A172 (cell line): ENCODE measurements around the gene RAI14. TPM values are rescaled to one million over a fixed set of nuclear protein-coding genes. Genes with fewer than 3 reads are reported as not detected.

ENCODE experiments used
- DNase-seq: peaks from one replicate; pipeline ENCODE4 v3.0.0-alpha.2; 2015; ENCODE audit warnings: low spot score
- total RNA-seq: library from RNA; depleted of rRNA; stranded (reverse); fragments of >200 nt; shearing (Covaris generic); gene quantifications from 2 replicates; pipeline ENCODE4 v1.2.3, GENCODE V29; 2014; rRNA removed

Gene RAI14
- total RNA-seq, 1 experiment from 2014 or later: 66.0 TPM

DNA sequence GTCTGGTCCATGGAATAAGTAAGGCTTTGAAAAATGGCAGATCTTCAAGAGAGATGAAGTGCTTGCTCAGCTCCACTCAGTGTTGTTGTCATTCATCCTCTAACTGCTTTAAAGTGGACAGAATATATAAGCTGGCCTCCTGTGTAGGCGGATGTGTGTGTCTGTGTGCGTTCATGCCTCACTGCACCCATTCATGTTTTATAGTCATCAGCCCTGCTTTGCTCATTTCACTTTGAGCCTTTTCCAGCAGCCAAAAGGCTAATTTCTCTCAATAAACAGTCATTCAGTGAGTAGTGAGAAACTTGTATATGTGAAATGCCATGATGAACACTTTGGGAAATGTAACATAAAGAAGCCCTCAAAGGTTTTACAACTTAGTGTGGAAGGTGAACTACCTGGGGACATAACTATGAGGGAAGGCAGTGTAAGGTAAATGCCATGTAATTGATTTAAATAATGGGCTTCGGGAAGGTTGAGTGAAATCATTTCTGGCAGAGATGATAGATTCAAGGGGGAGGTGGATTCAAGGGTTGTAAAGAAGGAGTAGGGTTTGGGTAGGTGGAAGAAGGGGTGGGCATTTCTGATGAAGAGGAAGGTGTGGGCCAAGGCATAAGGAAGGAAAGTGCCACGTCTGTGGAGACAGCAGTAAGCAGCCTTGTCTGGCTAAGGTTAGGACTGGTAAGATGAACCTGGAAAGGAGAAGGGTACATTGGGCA is 198.5 kb downstream of the RAI14 start:
- DNase-seq: no peak

DNA sequence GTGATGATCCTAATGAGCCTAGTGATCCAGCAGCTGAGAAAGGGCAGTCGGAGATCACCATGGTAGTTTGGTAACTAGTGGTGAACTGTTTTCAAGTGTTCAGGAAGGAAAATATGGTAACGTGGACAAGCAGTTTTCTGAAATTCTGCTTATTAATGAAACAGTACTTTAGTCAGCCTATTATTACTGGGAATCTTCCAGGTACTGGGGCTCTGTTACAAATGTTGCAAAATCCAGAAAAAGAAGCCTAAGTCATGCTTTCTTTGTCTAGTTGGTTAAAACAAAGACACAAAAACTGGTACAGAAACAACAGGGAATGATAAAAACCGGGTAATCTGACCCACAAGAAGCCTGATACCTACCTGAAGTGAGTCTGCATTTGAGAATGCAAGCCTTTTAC is 201.0 kb downstream of the RAI14 start:
- no peak for DNase-seq

DNA sequence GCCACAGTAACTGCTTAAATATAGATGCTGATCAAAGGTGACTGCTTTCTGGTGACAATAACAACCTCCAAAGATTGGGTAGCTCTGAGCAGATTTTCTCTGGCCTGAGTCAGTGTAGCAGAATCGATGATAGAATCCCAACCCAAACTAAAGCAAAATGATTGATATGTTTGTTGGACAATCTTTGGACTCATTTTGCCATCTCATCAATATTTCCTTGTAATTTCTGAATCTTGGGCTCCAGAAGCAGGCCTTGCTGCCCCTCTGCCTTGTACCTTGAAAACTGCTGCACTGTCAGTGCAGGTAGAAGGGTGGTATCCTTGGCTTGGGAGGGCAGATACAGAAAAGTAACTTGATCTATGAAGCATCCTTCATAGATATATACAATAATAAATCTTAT is 201.8 kb downstream of the RAI14 start:
- DNase-seq: no peak

DNA sequence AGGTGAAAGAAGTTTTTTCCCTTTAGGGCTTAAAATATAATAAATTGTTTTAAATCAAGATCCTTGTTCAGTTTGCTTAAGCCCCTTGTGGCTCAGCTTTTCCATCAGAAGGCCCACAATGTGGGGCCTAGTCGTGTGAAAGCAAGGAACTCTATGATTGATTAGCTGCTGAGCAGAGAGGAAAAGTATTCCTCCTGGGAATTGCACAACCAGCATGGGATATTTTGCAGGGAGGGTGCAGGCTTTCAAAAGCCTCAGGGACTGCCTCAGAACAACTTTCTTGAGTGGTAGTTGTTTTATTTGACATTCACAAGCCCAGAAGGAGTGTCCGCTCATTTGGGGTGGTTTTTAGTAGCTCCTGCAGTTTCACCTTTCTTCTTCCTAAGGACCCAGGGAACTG is 202.7 kb downstream of the RAI14 start:
- no peak for DNase-seq

DNA sequence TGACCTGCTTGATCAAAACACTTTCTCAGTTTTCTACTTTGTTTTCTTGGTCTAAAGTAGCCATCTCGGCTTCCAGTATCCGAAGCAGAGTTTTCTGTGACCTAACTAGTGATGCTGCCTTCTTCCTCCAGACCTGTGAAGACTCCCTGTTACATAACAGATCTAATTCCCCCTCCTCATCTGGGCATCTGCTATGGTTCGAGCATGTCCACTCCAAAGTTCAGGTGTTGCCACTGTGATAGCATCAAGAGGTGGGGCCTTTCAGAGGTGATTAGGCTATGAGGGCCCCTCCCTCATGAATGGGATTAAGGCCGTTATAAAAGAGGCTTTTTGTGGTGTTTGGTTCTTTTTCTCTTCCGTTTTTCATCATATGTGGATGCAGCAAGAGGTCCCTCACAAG is 203.1 kb downstream of the RAI14 start:
- no peak for DNase-seq

DNA sequence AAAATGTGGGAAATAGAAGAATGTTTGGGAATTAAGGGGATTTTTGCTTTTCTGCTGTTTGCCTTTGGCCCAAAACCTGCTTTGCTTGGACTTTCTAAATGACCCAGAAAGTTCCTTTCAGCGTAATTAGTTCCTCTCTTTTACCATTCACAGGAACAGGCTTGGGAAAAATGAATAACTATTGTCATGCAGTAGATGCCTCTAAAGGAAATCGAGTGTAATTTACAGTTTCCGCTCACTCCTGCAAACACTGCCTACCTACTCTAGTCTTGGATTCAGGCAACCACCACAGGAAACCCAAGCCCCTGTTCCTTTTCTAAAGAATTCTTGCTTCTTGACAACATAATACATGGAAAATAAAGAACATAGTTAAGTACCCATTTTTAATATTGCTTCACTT is 207.8 kb downstream of the RAI14 start:
- DNase-seq: no peak

DNA sequence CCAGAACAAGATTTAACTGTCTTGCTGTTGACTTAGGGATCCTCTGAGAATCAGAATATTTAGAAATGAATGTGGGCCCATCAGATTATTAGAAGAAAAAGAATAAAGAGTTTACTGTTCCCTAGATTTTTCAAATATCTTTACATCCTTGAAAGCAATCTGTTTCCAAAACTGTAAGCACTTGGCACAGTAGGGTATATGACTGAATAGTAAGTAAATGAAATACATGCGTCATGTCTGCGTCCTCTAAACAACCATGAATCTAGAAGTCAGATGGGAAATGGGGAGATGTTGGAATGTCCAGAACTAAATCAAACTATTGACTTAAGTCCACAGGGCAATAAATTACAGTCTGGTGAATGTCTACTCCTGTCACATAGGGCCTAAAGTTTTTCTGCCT is 209.0 kb downstream of the RAI14 start:
- no peak for DNase-seq

DNA sequence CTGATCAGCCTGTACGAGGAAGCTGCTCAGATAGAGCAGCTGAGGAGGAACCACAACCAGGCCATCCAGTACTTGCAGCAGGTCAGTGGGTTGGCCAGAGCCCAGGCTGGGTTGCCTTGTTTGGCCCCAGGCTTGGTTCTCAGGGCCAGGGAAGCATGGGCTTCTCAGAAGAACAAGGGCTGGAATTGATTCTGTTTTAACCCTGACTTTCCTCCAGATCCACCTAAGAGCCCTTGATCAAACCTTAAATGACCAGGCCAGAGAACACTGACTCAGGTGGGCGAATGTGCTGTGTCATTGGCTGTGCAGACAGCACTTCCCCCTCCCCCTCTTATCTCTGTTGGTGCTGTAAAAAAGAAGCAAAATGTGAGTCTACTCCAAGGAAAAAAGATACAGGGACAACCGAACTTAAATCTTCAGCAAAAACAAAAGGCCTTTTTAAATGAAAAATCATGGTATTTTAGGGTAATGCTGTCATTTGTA is 210.9 kb downstream of the RAI14 start:
- no peak for DNase-seq

DNA sequence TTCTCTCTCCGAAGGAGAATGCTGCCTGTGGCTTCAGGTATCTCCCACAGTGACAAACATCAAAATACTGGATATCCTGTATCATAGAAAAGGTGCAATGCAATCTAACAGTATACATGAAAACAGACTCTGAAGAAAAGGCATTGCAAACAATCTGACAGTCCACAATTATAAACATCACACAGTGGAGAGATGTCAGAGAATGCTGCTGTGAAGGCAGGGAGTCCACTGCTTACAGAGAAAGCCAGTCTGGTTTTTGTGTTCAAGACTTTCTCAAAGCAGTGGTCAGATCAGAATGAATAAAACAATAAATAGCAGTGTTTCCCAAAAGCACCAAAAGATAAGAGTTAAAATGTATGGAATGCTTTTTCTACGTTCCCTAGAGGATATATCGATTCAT is 211.5 kb downstream of the RAI14 start:
- no peak for DNase-seq

DNA sequence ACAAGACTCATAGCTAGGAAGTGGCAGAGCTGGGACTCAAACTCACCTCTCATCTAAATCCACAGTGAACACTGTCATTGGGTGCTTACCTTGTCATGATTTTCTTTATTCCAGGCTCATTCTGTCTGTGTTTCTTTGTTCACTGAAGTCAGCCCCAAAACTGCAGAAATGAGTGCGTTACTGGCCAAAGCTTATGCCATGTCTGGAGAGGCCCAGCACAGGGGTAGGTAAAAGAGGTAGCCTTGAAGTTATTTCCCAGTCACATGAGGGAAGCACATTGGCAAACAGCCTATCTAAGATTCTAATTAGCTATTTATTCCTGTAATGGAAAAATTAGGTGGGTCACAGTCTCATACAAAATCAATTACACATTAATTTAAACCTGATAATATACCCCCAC is 212.7 kb downstream of the RAI14 start:
- DNase-seq: no peak

DNA sequence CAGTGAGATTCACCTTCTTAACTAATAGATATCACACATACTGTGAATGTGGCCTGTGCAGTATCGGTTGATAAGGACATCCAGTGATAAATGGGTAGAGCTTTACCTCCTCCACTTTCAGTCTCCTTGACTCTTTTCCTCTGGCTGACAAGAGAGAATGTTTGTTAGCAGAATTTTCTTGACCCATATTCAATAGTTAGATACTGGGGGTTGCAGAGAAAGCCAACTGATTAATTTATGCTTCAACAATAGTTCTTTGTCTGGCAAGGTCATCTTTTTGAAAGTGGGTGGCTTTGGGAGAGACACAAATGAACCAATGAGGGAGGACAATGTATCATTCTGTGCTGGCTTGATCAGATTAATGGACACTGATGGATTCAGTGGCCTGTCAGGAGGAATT is 213.1 kb downstream of the RAI14 start:
- DNase-seq: no peak

DNA sequence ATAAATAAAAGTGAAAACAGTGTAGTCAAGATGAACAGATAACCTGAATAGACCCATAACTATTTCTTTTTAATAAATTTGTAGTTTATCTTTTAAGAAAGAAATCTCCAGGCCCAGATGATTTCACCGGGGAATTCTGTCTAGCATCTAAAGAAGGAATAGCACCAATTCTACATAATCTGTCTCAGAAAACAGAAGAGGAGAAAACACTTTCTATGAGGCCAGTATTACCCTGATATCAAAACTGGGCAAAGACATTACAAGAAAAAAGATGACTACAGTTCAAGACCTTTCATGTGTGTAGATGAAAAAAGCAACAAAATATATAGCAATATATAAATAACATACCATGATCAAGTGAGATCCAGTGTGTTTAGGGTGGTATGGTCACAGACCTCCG is 214.3 kb downstream of the RAI14 start:
- no peak for DNase-seq

DNA sequence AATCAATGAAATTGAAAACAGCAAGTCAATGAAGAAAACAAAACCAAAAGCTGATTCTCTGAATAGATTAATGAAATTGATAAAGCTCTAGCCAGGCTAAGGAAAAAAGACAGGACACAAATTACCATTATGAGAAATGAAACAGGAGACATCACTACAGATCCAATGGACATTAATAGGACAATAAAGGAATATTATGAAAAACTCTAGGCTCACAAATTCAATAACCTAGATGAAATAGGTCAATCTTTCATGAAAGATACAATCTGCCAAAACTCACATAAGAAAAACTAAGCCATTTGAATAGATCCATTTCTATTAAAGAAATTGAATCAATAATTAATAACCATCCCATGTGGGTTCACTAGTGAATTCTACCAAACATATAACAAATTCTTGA is 220.1 kb downstream of the RAI14 start:
- DNase-seq: no peak

DNA sequence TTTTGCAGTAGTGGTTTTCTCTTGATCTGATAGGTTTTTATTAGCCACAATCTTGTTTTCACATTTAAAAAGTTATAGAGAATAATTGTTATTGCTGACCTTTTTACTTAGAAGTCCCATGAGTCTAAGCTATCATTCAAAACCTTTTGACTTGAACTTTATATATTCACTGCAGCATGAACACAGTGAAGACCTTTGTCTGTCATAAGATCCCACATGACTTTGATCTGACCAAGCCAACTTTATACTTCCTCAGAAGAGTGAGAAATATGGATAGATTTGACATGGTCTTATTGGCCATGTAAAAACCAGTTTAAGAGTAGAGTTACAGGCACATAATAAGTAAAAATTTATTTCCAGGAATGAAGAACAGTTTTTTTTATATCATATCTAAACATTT is 225.1 kb downstream of the RAI14 start:
- no peak for DNase-seq

Other genes with a start within 250 kb of the RAI14 start
- not detected in 2 replicates for gene TTC23L, start 182.8 kb downstream of the RAI14 start, total RNA-seq